ENCODE measurements around the gene RFX4.

- TF ChIP-seq GATA2 (IDR thresholded peaks at IDR 0.05; ENCODE audit: low read depth, low read length), result no peak
- no peak for TF ChIP-seq GATA3 (IDR thresholded peaks at IDR 0.05; ENCODE audit: low read depth, low read length)
These were observed 18.2 kb downstream of the RFX4 start for GRCh38 chr12:106601031-106601430.
